Measurements from ENCODE around the gene LGI4.

The LGI4 gene

GRCh38 chr19:35086455-35086854, 48.4 kb downstream of the LGI4 start:
- DNase-seq (ENCODE audit: low read depth, low spot score): no peak
- ChIA-PET POLR2A (no interaction called here), CTCF (interaction anchor here (1.0 to 9.6 kb wide), 7 partner anchors 12 to 55 kb away, joined by 3 to 89 read pairs (median 14); partner anchors contain the start of gene LGI4)
- H3K4me3 ChIP-seq (ENCODE audit: low read depth, low read length): no peak overlapping the region
- TF ChIP-seq CTCF (IDR thresholded peaks at IDR 0.05; ENCODE audit: insufficient read depth, low read length, missing control alignments): no peak

GRCh38 chr19:35085947-35086346, 48.9 kb downstream of the LGI4 start:
- H3K4me3 ChIP-seq (ENCODE audit: low read depth, low read length): no peak overlapping the region
- no peak for DNase-seq (ENCODE audit: low read depth, low spot score)
- POLR2A ChIA-PET: no interaction called here
- CTCF ChIA-PET: interaction anchor here (0.7 to 9.6 kb wide), 6 partner anchors 13 to 50 kb away, joined by 3 to 89 read pairs (median 12); partner anchors contain the start of gene LGI4
- no peak for TF ChIP-seq CTCF (IDR thresholded peaks at IDR 0.05; ENCODE audit: insufficient read depth, low read length, missing control alignments)

- DNase-seq (ENCODE audit: low read depth, low spot score): no peak
- ChIA-PET POLR2A (no interaction called here), CTCF (interaction anchor here (2.1 to 9.6 kb wide), 4 partner anchors 14 to 52 kb away, joined by 9 to 89 read pairs (median 17); partner anchors contain the start of gene LGI4)
- no peak overlapping the region for H3K4me3 ChIP-seq (ENCODE audit: low read depth, low read length)
- TF ChIP-seq CTCF (IDR thresholded peaks at IDR 0.05; ENCODE audit: insufficient read depth, low read length, missing control alignments): no peak
Observed at GRCh38 chr19:35084509-35084762, 50.4 kb downstream of the LGI4 start.

- H3K4me3 ChIP-seq (ENCODE audit: low read depth, low read length): no peak overlapping the region
- no peak for DNase-seq (ENCODE audit: low read depth, low spot score)
- ChIA-PET CTCF (interaction anchor here (0.9 to 9.6 kb wide), 6 partner anchors 14 to 70 kb away, joined by 3 to 89 read pairs (median 10); partner anchors contain the start of gene LGI4), POLR2A (no interaction called here)
- no peak for TF ChIP-seq CTCF (IDR thresholded peaks at IDR 0.05; ENCODE audit: insufficient read depth, low read length, missing control alignments)
Observed at GRCh38 chr19:35083691-35084508, 51.0 kb downstream of the LGI4 start.

- no peak for TF ChIP-seq CTCF (IDR thresholded peaks at IDR 0.05; ENCODE audit: insufficient read depth, low read length, missing control alignments)
- H3K4me3 ChIP-seq (ENCODE audit: low read depth, low read length): no peak overlapping the region
- CTCF ChIA-PET: interaction anchor here (0.8 to 9.6 kb wide), 4 partner anchors 11 to 73 kb away, joined by 3 to 89 read pairs (median 4); partner anchors contain the start of gene FXYD5
- POLR2A ChIA-PET: no interaction called here
- no peak for DNase-seq (ENCODE audit: low read depth, low spot score)
Observed at GRCh38 chr19:35081201-35081600, 53.7 kb downstream of the LGI4 start.

GRCh38 chr19:35080613-35081170, 54.2 kb downstream of the LGI4 start:
- POLR2A ChIA-PET: no interaction called here

More at GRCh38 chr19:35080613-35081170, 54.2 kb downstream of the LGI4 start:
- no peak overlapping the region for H3K4me3 ChIP-seq (ENCODE audit: low read depth, low read length)
- no peak for DNase-seq (ENCODE audit: low read depth, low spot score)
- no peak for TF ChIP-seq CTCF (IDR thresholded peaks at IDR 0.05; ENCODE audit: insufficient read depth, low read length, missing control alignments)
- CTCF ChIA-PET: interaction anchor here (0.8 to 9.6 kb wide), 5 partner anchors 11 to 73 kb away, joined by 3 to 89 read pairs (median 3); partner anchors contain the start of gene FXYD5

Data from AG04449 (cell line).